ENCODE data around the gene DENND1A.

Gene DENND1A

DNA sequence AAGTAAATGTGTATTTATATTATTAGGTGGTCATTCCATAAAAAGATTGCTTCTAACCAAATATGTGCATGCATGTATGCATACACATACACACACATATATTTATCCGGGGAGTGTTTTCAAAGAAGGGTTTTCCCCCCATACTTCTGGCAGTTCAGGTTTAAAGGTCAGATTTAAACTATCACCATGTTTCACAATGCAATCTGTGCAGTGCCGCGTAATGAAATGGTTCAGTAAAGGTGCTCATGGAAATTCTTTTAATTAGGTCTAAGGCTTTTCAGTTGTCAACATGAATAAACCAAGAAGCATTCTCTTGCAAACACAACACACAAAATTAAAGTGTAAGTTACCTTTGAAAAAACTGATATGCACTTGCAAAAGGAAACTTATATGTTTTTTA, 362.9 kb downstream of the DENND1A start:
- DNase-seq (ENCODE audit: low read depth), result no peak

DNA sequence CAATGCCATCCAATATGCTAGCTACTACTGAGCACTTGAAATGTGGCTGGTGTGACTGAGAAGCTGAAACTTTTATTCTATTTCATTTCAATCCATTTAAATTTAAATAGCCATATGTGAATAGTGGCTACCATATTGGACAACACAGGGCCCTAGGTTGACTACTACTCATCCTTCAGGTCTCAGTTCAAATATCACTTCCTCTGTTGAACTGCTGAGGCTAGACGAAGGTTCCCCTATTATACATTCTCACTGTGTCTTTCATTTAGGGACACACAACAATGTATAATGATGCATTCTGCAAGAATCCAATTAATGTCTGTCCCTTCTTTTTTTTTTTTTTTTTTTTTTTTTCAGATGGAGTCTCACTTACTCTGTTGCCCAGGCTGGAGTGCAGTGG, 365.3 kb downstream of the DENND1A start:
- no peak for DNase-seq (ENCODE audit: low read depth)

DNA sequence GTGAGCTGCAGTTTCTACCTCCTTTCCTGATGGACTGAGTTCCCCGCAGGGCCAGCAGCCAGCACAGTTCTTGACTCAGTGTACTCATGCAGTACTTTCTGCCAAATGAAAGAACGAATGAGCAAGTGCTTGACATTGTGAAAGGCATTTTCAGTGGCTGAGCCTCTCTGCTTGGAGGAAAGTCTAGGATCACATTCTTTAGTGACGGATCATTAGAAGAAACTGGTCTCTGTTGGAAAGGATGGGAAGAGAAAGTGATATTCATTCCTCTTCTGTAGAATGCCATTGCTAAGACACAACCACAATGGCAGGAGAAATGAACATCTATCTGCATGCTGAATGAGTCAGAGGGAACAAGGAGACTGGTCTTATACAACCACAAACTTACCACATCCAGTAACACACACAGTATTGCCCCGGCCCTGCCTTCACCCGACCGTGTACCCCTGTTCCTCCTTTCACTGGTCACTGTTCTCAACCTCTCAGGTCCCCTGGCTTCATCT, 367.0 kb downstream of the DENND1A start:
- DNase-seq (ENCODE audit: low read depth), result peak; percentile 98

DNA sequence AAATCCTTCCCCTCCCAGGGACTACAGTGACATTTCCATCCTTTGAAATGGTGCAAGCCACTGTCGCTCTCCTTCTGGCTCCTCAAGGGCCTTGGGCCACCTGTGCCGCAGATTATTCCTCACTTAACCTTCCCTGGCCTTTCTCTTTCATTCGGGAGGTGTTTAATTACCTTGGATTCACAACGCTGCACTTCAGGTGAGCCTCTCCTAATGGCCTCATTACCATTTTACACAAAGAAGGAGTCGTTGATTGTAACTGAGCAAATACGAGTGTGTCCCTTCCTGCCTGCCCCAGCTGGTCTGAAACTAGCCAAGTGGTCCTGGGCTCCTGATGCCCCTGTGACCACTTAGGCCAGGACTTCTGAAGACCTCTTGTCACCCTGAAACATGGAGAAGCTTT, 368.9 kb downstream of the DENND1A start:
- DNase-seq (ENCODE audit: low read depth), result no peak

DNA sequence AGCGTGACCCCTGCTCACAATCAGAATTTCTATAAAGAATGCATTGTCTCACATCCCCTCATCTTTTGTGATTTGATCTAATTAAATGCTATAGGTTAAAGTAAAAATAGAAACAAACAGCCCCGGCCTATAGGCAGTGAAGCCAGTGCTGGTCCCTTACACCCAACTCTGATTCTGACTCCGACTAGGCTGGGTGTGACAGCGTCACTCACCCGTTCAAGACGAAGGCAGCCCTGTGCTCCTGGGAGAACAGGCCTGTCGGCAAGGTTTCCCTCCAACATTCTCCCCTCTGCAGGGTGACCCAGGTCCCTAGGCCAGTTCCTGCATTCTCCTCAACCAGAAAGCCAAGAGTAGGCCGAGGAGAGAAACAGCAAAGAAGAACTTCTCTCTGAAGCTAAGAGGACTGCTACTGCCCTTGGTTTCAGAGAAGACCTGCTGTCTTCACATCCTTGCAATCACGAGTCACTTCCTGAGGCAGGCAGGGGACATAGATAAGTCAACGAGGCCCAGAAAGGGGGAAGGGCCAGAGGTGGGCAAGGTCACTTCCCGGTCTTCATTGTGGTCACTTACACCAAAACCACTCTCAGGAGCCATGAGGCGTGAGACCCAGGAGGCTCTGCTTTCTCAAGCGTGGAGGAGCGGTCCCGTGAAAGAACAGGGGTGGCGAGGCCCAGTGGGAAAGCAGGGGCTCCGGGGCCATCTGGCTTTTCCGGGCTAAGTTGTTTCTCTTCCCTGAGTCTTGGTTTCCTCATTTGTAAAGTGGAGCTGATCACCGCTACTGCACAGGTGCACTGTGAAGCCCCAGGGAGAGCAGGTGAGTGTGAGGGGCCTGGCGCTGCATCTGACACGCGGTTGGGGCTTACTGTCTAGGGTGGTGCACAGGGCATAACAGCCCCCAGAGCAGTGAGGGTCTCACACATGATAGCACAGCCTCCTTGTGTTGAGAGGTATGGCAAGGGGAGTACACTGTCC, 373.2 kb downstream of the DENND1A start:
- no peak for DNase-seq (ENCODE audit: low read depth)

DNA sequence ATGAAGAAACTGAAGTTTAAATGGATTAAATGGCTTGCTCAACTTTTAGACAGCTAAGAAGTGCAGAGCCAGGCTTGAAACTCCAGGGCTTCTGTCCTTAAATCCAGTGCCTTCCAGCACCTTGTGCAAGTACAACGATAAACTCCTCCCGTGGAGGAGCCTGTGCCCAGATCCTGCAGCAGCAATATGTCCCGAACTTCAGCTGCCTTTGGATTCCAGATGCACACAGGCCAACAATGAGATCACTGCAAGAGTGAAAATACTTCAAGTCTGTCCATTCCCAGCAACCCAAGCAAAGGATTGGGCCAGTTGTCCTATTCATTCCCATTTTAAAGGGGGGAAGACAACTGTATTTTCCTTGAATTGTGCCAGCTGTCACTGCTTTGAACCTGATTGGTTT, 374.3 kb downstream of the DENND1A start:
- peak; percentile 40 for DNase-seq (ENCODE audit: low read depth)

DNA sequence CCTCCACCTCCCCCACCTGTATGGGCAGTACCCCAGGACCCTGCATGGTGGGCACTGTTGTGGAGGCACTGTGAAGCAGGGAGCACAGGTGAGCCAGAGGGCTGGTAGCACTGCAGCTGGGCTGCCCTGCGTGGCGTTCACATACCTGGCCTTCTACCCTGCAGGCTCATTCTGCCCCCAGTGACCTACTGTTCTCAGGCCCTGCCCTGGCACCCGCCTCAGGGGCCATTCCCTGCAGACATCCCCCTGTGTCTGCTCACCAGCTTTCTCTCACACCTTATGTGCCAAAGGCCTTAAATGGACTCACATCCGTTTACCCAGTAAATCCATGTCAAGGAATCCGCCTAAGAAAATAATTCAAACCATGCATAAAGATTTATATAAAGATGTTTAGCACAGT, 377.4 kb downstream of the DENND1A start:
- no peak for DNase-seq (ENCODE audit: low read depth)

DNA sequence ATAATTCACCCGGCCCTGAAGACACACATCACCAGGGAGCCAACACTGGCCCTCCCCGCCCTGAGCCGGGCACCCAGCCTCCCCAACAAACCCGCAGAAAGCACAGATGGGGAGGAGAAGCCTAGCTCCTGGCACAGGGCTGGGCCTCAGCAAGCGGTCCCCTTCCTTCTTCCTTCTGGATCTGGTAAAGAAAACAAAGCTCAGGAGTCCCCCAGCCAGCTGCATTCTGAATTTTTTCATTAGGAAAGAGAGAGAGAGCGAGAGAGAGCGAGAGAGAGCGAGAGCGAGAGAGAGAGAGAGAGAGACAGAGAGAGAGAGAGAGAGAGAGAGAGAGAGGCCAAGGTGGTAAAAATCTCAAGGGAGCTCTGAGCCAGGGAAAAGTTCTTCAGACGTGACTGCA, 378.2 kb downstream of the DENND1A start:
- no peak for DNase-seq (ENCODE audit: low read depth)

DNA sequence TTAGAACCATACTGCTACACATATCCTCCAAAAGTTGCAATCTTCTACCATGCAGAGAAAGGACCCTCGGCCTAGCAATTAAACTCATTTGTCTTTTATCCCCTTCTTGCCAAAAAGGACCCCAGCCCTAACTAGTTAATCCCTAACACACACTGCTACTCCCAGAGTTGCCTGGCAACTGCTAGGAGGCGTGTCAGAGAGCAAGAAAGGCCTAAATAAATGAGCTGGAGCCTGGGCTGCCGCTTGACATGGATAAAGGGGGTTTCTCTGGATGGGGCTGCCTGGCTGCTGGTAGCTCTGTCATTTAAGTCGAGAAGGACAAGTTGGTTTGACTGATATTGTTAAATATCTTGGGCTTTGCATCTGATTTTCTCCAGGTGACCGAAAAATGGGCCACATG, 379.1 kb downstream of the DENND1A start:
- no peak for DNase-seq (ENCODE audit: low read depth)

DNA sequence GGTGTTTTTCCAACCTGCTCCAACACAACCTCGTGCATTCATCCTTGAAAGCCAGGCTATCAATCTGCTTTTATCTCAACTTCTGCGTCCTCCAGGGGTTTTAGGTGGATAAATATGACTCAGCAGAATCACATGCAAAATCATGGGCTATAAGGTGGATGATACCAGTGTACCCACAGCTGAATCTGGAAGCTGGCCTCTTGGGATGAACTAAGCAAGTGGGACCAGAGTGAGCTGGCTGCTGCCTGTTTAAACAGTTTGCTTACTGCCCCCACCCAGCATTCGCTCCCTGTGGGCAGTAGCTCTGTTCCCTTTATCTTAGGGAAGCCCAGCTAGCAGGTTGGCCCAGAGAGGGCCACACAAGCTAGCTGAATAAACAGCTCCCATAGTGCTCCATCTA, 379.9 kb downstream of the DENND1A start:
- peak; percentile 95 for DNase-seq (ENCODE audit: low read depth)

DNA sequence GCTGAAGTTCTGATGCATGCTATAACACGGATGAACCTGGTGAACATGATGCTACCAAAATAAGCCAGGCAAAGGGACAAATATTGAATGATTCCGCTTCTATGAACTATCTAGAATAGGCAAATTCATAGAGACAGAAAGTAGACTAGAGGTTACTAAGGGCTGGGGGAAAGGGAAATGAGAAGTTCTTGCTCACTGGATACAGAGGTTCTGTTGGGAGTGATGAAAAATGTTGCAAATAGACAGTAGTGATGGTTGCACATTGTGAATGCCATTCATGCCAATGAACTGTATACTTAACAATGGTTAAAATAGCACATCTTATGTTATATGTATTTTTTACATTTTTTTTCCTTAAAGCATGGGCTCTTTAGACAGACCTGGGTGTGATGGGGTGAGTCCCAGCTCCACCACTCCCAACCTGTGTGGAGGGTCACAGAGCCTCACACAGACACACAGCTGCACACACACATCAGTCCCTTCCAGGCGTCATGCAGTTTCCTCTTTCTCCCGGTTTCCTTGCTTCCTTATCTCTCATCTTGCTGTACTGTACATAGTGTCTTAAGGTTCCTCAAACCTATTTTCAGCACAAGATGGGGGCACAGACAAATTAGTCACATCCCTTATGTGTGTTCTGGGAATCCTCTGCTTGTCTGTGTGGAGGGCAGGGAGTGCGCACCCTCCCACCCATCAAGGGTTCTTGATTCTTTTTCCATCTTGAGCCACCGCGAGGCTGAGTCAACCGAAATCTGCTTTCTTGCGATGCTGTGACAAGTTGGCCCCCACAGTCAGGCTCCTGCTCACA, 381.0 kb downstream of the DENND1A start:
- DNase-seq (ENCODE audit: low read depth), result peak; percentile 89

DNA sequence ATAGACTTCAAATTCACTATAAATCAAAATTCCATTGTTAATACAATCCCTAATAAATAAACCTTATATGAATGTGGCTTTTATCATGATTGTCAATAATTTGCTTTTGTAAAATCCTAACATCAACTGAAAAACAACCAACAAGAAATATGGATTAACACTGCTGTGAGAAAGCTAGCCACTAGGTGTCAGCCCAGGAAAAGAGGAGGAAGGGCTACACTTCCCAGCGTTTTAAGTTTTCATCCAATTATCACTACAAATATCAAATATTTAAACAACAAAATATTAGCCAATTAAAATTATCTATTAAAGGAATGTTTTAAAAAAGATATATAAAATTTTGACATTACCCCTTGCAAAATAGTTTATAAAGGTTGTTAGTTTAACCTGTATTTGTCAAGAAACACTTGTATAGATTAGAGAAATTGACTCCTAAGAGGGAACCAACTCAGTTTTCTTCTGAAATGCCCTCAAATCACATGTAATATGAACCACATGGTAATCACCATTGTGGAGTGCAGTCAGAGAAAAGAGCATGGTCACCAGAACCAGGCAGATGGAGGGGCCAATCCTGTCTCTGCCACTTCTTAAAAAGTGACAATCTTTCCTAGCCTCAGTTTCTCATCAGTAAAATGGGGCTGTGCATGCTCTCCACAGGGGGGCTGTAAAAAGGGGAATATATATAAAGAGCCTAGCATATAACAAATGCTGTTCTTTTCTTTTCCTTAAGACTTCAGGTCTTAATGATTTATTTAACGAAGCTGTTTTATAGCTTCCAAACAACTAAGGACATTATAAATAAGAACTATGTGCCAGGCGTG, 385.7 kb downstream of the DENND1A start:
- DNase-seq (ENCODE audit: low read depth), result peak; percentile 51

DNA sequence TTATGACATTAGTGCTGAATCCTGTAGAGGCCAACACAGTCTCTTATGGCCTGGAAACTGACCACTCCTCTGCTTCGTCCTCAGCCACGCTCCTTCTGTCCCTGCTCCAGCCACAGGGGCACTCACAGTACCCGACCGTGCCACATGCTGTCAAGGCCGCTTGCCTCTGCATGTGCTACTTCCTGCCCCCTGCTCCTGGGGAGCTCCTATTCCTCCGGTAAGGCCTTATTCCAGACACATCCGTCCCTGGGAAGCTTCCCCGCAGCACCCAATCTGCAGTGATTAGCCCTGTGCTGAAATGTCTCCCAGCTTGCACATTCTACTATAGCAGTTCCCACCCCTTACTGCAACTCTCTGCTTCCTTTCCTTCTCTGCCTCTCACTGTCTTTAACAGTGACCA, 386.4 kb downstream of the DENND1A start:
- no peak for DNase-seq (ENCODE audit: low read depth)

DNA sequence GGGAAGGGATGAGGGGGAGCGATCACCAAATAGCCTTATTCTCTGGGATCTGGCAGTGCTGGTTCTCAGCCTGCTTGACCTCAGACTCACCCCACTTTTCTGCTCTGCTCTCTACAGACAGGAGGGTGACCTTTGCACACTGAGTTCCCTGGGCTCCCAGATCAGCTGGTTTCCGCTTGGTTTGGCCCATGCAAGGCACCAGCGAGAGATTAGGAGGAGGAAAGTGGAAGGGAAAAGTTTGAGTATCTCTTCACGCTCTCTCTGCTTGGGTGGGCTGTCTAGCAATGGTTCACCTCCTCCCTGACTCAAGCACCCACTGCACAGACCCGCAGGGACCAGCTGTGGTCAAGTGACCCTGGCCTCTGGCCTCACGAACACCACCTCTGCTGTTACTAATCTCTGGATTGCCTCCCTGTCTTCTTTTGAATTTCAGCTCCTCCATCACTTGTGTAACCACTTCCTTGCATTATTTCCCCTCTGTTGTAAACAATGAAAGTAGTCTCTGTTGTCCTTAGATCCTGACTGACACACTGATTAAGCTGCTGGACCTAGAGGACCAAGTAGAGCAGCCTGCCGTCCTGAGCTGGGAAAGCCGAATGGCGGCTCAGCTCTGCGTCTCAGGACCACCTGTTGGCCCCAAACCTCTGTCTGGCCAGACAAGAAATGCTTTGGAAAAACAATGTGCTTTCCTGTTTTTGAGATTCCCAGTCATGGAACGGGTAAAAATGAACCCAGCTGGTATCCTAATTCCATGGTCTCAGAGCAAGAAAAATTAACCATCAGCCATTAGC, 387.3 kb downstream of the DENND1A start:
- DNase-seq (ENCODE audit: low read depth), result peak; percentile 10

DNA sequence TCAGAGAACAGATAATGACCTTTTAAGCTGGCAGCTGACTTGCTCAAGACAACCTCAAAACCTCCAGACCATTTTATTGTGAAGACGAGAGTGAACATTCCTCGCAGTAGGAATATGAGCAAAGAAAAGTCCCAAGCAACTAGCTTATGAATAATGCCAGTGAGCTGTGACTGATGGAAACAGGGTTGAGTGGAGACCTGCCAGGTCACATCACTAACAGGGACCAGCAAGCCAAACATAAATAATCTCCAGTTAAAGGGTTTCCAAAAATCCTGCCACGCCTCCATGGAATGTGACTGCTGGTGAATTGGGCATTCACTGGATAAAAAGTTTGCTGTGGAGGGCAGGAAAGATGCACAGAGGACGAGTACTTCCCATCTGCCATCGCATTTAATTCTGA, 388.5 kb downstream of the DENND1A start:
- DNase-seq (ENCODE audit: low read depth), result peak; percentile 21

DNA sequence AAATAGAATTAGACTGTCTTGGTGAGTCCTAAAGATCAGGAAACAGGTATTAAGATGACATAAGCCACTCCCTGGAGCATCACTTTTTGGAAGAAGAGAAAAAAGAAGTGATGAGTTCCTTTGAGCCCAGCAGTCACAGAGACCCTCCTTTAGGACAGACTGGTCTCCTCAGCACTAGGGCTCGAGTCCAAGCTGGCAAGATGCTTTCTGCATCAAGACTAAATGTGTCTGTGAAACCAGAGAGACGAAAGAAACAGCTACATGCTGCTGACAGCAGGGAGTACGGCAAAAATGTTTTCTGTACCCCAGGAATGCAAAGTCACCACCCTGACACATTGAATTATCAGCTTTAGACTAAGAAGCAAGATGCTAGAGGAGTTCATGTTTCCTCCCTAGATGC, 389.5 kb downstream of the DENND1A start:
- DNase-seq (ENCODE audit: low read depth), result no peak

DNA sequence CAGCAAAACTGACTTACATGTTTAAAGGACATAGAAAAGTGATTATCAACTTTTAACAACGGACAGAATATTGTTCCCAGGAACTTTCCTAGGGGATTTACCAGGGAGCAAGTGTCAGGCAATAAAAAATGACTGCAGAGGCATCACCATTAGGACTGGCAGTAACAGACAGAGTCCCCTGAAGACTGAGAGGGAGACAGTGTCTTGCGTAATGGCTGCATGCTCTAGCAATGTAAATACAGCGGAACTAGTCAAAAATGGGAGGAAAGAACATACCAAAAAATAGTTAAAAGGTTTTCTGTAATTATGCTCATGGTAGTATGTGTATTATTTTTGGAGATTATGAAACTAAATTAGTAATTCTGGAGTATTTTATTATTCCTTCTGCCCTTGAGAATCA, 392.1 kb downstream of the DENND1A start:
- DNase-seq (ENCODE audit: low read depth), result no peak

DNA sequence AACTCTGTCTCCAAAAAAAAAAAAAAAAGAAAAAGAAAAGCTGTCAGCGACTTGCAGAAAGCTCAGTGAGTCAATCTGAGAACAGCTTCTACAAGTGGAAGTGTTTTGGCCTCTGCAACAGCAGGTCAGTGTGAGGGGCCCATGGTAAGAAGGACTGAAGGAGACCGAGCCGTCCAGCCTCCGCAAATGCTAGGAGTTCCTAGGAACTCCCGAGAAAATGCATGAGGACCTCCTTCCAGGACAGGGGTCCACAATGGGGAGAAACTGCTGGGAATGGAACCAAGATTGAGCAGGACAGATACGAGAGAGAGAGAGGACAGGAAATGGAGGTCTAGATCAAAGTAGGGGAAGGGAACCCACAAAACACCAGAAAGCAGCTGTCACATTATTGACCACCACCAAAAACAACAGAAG, 393.5 kb downstream of the DENND1A start:
- no peak for DNase-seq (ENCODE audit: low read depth)

DNA sequence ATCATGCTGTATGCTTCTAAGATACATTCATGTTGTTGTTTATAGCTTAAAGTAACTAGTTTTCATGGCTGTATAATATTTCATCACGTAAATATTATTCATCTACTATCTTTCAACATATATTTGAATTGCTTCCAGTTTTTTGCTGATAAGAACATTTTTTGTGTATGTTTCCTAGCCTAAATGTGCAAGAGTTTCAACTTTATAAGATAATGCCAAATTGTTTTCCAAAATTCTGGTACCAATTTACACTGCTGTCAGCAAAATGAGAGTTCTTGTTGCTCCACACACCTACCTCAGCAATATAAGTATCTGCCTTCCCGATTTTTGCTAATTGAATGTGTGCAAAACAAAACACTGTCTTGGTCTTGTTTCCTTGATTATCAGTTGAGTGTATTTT, 395.6 kb downstream of the DENND1A start:
- no peak for DNase-seq (ENCODE audit: low read depth)

DNA sequence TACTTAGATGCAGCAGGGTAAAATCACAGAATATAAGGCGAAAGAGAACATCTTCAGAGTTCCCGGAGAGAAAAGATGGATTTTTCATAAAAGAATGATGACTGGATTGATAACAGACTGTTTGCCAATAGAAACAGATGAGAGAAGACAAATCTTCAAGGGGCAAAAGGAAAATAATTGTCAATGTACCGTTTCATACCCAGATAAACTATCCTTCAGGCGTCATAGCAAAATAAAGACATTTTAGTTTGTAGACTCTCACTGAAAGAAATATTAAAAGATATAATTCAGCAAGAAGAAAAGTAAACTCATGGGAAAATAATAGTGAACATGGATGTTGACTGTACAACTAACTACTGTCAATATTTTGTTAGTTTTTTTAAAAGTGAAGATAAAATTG, 399.7 kb downstream of the DENND1A start:
- DNase-seq (ENCODE audit: low read depth), result no peak

DNA sequence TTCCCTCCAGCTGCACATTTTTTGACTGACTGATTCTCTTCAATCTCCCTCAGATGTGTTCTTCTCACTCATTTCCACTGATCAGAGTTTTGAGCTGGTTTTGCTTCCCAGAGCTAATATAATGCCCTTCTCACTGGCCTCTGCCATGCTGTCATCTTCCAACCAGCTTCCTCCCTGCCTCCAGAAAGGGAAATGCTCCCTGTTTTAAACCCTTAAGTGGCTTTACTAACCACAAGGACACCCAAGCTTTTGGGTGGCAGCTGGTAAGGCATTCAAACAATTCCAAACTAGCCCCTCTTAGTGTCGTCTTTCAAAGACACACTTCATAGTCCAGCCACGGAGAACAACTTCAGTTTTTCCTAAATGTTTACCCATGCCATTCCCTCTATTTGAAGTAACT, 401.4 kb downstream of the DENND1A start:
- no peak for DNase-seq (ENCODE audit: low read depth)

All from amniotic epithelial cell (primary cell).